SKM-1 treated with dmso at 0.1 percent for 144 hours (cell line): ENCODE results near the gene FER1L5.
"Not testable (repeated sequence)": the region's sequence is repeated elsewhere in the genome, so short reads cannot be mapped to it uniquely, and the experiment has no call there.

Experiments used
- DNase-seq: peaks from one replicate; lab custom pipeline; 2025; ENCODE audit not compliant: unreplicated experiment; lab: John Stamatoyannopoulos, UW

The FER1L5 gene

GRCh38 chr2:96636551-96637171, 5.9 kb upstream of the FER1L5 start:
- no peak for DNase-seq

GRCh38 chr2:96637385-96638143, 5.0 kb upstream of the FER1L5 start:
- DNase-seq, result peak; percentile 91

GRCh38 chr2:96638144-96639121, 4.1 kb upstream of the FER1L5 start, which contains the start of gene KANSL3:
Gene KANSL3 (minus strand): TSS chr2:96638312. CDS start chr2:96637135, 1,177 bp downstream.
- DNase-seq, result peak; percentile 91

- DNase-seq, result no peak
Observed at GRCh38 chr2:96647681-96648080, 5.1 kb downstream of the FER1L5 start.

GRCh38 chr2:96648306-96648930, 5.9 kb downstream of the FER1L5 start:
- DNase-seq, result no peak

- no peak for DNase-seq
Observed at GRCh38 chr2:96649342-96649741, 6.8 kb downstream of the FER1L5 start.

- no peak for DNase-seq
Observed at GRCh38 chr2:96651793-96652192, 9.2 kb downstream of the FER1L5 start.

GRCh38 chr2:96654791-96655190, 12.2 kb downstream of the FER1L5 start:
- not testable (repeated sequence) for DNase-seq

- DNase-seq, result peak; percentile 63
Observed at GRCh38 chr2:96655526-96655925, 13.0 kb downstream of the FER1L5 start.

- peak; percentile 35 for DNase-seq
Observed at GRCh38 chr2:96656540-96656939, 14.0 kb downstream of the FER1L5 start.

- no peak for DNase-seq
Observed at GRCh38 chr2:96661324-96661723, 18.8 kb downstream of the FER1L5 start.

- DNase-seq, result no peak
Observed at GRCh38 chr2:96662360-96662759, 19.8 kb downstream of the FER1L5 start.

- no peak for DNase-seq
Observed at GRCh38 chr2:96663177-96663576, 20.6 kb downstream of the FER1L5 start.

- DNase-seq, result no peak
Observed at GRCh38 chr2:96663829-96664228, 21.3 kb downstream of the FER1L5 start.

GRCh38 chr2:96664366-96664925, 21.9 kb downstream of the FER1L5 start:
- no peak for DNase-seq

GRCh38 chr2:96665083-96665569, 22.6 kb downstream of the FER1L5 start:
- peak; percentile 97 for DNase-seq

GRCh38 chr2:96665717-96666116, 23.2 kb downstream of the FER1L5 start:
- not testable (repeated sequence) for DNase-seq

- DNase-seq, result no peak
Observed at GRCh38 chr2:96668771-96669170, 26.2 kb downstream of the FER1L5 start.

- no peak for DNase-seq
Observed at GRCh38 chr2:96669539-96670215, 27.1 kb downstream of the FER1L5 start.

- no peak for DNase-seq
Observed at GRCh38 chr2:96679848-96680247, 37.3 kb downstream of the FER1L5 start.
